Skeletal muscle tissue (tissue), 4 donors: ENCODE measurements around the gene MAPK8IP2. TPM values are rescaled to one million over a fixed set of nuclear protein-coding genes. Genes with fewer than 3 reads are reported as not detected.
"Not testable (repeated sequence)": the region's sequence is repeated elsewhere in the genome, so short reads cannot be mapped to it uniquely, and the experiment has no call there.

Experiments
- H3K27ac ChIP-seq: one replicate; pipeline ENCODE4 v1.7.0; 2013; ENCODE audit warnings: mild to moderate bottlenecking, low read depth, low read length, inconsistent platforms
- H3K27me3 ChIP-seq, 3 donors: one replicate each; pipeline ENCODE4 v1.7.0; 2013; ENCODE audit warnings: low read length in 3 of 3; ENCODE audit not compliant: control insufficient read depth in 3 of 3, insufficient read depth in 3 of 3
- H3K36me3 ChIP-seq, 3 donors: one replicate each; pipeline ENCODE4 v1.7.0; 2013; ENCODE audit warnings: low read length in 3 of 3; ENCODE audit not compliant: control insufficient read depth in 3 of 3, insufficient read depth in 3 of 3
- H3K4me1 ChIP-seq, 3 donors: one replicate each; pipeline ENCODE4 v1.7.0; 2013; ENCODE audit warnings: low read length in 3 of 3, mild to moderate bottlenecking in 3 of 3; ENCODE audit not compliant: control insufficient read depth in 3 of 3, insufficient read depth in 3 of 3
- H3K4me3 ChIP-seq, 3 donors: one replicate each; pipeline ENCODE4 v1.7.0; 2013; ENCODE audit warnings: low read length in 3 of 3
- H3K9ac ChIP-seq, 3 donors: one replicate each; pipeline ENCODE4 v1.7.0; 2013; ENCODE audit warnings: low read length in 3 of 3, mild to moderate bottlenecking in 3 of 3, moderate library complexity in 2 of 3, low read depth in 1 of 3
- H3K9me3 ChIP-seq, 3 donors: one replicate each; pipeline ENCODE4 v1.7.0; 2013; ENCODE audit warnings: low read length in 3 of 3; ENCODE audit not compliant: control insufficient read depth in 3 of 3
- total RNA-seq: library from RNA; depleted of rRNA; stranded (reverse); fragments of >200 nt; gene quantifications from one replicate; pipeline ENCODE4 v1.2.3, GENCODE V29; 2014
- donor health status: Osteomylitis.

Gene MAPK8IP2
- total RNA-seq, 1 donor from 2014 or later, result 0.52 TPM

DNA sequence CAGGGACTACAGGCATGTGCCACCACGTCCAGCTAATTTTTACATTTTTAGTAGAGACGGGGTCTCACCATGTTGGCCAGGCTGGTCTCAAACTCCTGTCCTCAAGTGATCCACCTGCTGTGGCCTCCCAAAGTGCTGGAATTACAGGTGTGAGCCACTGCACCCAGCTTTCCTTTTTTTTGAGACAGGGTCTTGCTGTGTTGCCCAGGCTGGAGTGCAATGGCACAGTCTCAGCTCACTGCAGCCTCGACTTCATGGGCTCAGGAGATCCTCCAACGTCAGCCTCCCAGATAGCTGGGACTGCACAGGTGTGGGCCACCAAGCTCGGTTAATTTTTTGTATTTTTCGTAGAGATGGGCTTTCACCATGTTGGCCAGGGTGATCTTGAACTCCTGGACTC is 54.1 kb downstream of the MAPK8IP2 start:
- H3K9me3 ChIP-seq, H3K9ac ChIP-seq, H3K27ac ChIP-seq, H3K4me3 ChIP-seq, H3K36me3 ChIP-seq: not testable (repeated sequence)
- Histone ChIP-seq H3K4me1 (peaks cover 3 to 20% (median 6%) of the 10 kb centered on the region in 3 donors), H3K27me3 (peaks cover 15 to 21% (median 16%) of the 10 kb centered on the region in 3 donors)

DNA sequence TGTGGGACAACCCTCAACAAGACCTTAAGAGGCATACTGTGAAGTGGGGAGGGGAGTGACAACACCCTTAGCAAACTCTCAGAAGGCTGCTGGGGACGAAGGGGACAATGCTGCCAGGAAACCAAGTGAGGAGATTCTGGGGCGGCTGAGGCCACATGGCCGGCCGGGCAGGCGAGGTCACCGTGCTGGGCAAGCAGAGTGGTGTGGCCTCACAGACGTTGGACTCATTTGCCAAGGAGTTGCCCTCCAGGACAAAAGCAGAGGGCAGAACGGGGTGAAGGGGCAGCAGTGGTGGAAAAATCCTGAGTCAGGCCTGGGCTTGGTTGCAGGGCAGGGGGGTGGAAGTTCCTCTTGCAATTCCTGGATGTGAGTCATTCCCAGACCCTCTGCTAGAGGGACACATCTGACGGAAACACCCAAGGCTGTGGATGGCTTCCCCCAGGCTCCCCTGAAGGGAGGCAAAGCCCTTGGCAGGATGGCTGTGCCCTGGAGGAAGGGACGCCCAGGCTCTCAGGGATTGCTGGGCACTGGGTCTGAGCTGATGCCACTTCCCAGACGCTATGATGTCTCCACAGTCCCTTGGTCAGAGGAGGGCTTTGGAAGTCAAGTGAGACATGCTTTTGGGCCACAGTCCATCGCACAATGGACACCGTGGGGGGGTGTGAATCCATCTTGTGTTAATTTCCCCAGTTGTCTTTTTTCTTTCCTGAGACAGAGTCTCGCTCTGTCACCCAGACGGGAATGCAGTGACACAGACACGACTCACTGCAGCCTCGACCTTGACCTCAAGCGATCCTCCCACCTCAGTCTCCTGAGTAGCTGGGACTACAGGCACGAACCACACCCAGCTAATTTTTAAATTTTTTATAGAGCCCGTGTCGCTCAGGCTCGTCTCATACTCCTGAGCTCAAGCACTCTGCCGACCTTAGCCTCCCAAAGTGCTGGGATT is 55.8 kb downstream of the MAPK8IP2 start:
- Histone ChIP-seq H3K4me3 (peak overlapping the region in 1 of 3 donors; percentile 60), H3K9me3 (no peaks in the 10 kb centered on the region), H3K36me3 (no peaks in the 10 kb centered on the region), H3K9ac (no peak overlapping the region), H3K4me1 (peaks cover 3 to 20% (median 6%) of the 10 kb centered on the region in 3 donors), H3K27ac (peak overlapping the region; percentile 71), H3K27me3 (peaks cover 15 to 21% (median 16%) of the 10 kb centered on the region in 3 donors)

DNA sequence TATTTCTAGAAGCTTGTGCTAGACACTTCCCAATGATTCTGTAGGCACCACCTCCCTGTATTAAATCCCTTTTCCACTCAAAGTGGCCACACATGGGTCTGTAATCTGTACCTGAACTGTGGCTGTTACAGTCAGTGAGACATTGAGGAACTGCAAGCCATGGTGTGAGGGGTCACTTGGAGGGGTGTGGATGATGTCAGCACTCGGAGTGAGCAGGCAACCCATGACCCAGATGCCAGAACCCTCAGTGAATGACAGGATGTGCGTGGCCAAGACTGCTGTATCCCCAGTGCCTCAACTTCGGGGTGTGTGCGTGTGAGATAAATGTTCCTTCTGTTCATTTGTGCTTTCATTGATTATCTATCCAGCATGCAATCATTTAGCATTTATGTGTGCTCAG is 57.3 kb downstream of the MAPK8IP2 start:
- peaks cover 3 to 20% (median 6%) of the 10 kb centered on the region in 3 donors for H3K4me1 ChIP-seq
- no peaks in the 10 kb centered on the region for H3K36me3 ChIP-seq
- H3K27ac ChIP-seq, result peak overlapping the region; percentile 71
- no peak overlapping the region for H3K9ac ChIP-seq
- no peaks in the 10 kb centered on the region for H3K9me3 ChIP-seq
- peaks cover 15 to 21% (median 16%) of the 10 kb centered on the region in 3 donors for H3K27me3 ChIP-seq
- H3K4me3 ChIP-seq, result no peak overlapping the region

DNA sequence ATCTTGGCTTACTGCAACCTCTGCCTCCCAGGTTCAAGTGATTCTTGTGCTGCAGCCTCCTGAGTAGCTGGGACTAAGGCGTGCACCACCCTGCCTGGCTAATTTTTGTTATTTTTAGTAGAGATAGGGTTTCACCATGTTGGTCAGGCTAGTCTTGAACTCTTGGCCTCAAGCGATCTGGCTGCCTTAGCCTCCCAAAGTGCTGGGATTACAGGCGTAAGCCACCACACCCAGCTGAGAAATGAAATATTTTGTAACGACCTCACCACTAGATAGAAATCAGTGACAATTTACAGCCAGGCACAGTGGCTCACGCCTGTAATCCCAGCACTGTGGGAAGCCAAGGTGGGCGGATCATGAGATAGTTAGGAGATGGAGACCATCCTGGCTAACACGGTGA is 59.1 kb downstream of the MAPK8IP2 start:
- not testable (repeated sequence) for H3K27ac ChIP-seq
- peaks cover 3 to 20% (median 6%) of the 10 kb centered on the region in 3 donors for H3K4me1 ChIP-seq

DNA sequence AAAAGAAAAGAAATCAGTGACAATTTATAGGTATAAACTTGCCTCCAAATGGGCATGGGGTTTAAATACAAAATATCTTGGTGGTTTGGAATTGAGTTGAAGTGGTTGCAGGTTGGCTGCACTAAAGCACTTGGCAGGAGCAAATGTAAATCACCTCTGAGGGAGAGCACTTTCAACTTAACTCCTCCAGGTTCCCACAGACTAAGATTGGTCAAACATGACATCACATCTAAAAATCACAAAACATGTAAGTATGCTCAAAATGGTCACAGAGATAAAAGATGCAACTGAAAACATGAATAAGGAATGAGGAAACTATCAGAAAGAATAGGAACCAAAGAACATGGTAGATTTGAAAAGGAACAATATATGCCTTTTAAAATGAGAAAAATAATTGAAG is 59.7 kb downstream of the MAPK8IP2 start:
- Histone ChIP-seq H3K9ac (no peak overlapping the region), H3K4me3 (no peak overlapping the region), H3K27me3 (peaks cover 10 to 15% (median 15%) of the 10 kb centered on the region in 3 donors), H3K4me1 (peaks cover 3 to 20% (median 6%) of the 10 kb centered on the region in 3 donors), H3K27ac (no peak overlapping the region), H3K36me3 (no peaks in the 10 kb centered on the region), H3K9me3 (no peaks in the 10 kb centered on the region)

More for the DNA sequence above, 59.1 kb downstream of the MAPK8IP2 start:
- not testable (repeated sequence) for H3K36me3 ChIP-seq, H3K4me3 ChIP-seq, H3K9me3 ChIP-seq, H3K9ac ChIP-seq
- H3K27me3 ChIP-seq, result peaks cover 10 to 19% (median 15%) of the 10 kb centered on the region in 3 donors

Other genes starting within 250 kb of the MAPK8IP2 start
- gene SBF1, start 125.8 kb upstream of the MAPK8IP2 start, total RNA-seq, result 30.8 TPM
- under 0.01 TPM for gene ADM2, start 119.2 kb upstream of the MAPK8IP2 start, total RNA-seq
- gene MIOX, start 113.9 kb upstream of the MAPK8IP2 start, total RNA-seq, result not detected
- gene LMF2, start 93.1 kb upstream of the MAPK8IP2 start, total RNA-seq, result 12.5 TPM
- 34.4 TPM for gene NCAPH2, start 92.6 kb upstream of the MAPK8IP2 start, total RNA-seq
- gene SCO2, start 75.2 kb upstream of the MAPK8IP2 start, total RNA-seq, result 0.52 TPM
- gene TYMP, start 70.8 kb upstream of the MAPK8IP2 start, total RNA-seq, result 8.9 TPM
- gene KLHDC7B, start 54.9 kb upstream of the MAPK8IP2 start, total RNA-seq, result not detected
- gene SYCE3, start 37.9 kb upstream of the MAPK8IP2 start, total RNA-seq, result not detected
- gene CPT1B, start 22.4 kb upstream of the MAPK8IP2 start, total RNA-seq, result 27.1 TPM
- gene CHKB, start 17.9 kb upstream of the MAPK8IP2 start, total RNA-seq, result 17.7 TPM
- 5.2 TPM for gene ARSA, start 27.4 kb downstream of the MAPK8IP2 start, total RNA-seq
- gene SHANK3, start 72.0 kb downstream of the MAPK8IP2 start, total RNA-seq, result 4.2 TPM
- gene ACR, start 137.4 kb downstream of the MAPK8IP2 start, total RNA-seq, result 0.52 TPM
- 3.7 TPM for gene RABL2B, start 182.8 kb downstream of the MAPK8IP2 start, total RNA-seq